K562 (cell line): ENCODE measurements around the gene CPLANE2.

Source experiments
- ARID1B ChIP-seq: fragments of 450-650 bp; IDR thresholded peaks from 2 replicates; pipeline ENCODE4 v1.6.1; 2016; ENCODE audit warnings: antibody characterized with exemption, mild to moderate bottlenecking, inconsistent platforms
- BACH1 ChIP-seq: fragments of 200-800 bp; sonication (Bioruptor generic); IDR thresholded peaks from 2 replicates; pipeline ENCODE4 v1.6.1; 2016; ENCODE audit warnings: missing genetic modification characterization, missing compliant biosample characterization
- CEBPG ChIP-seq, 3 experiments: fragments of 200-800 bp in 1 of 3; sonication (Bioruptor generic) in 1 of 3; sonication (generic) in 1 of 3; formaldehyde crosslinking in 1 of 3; IDR thresholded peaks in 2 of 3; conservative IDR thresholded peaks in 1 of 3; 2 replicates each; pipeline versions ENCODE4 v1.6.1 to v1.8.0; 2016 to 2022; ENCODE audit warnings: missing compliant biosample characterization in 2 of 3, missing genetic modification characterization in 2 of 3, mild to moderate bottlenecking in 1 of 3, missing genetic modification reagents in 1 of 3
- CREB1 ChIP-seq, 2 experiments: sonication (generic) in 1 of 2; formaldehyde crosslinking in 1 of 2; IDR thresholded peaks; 2 replicates each; pipeline versions ENCODE4 v1.6.1 to v1.8.0; 2012 to 2022; ENCODE audit warnings: inconsistent platforms in 1 of 2, mild to moderate bottlenecking in 1 of 2, missing genetic modification reagents in 1 of 2, moderate library complexity in 1 of 2
- CTCF ChIP-seq, 3 experiments: IDR thresholded peaks in 2 of 3; conservative IDR thresholded peaks in 1 of 3; 2 replicates each; pipeline ENCODE4 v1.5.1; 2011 to 2012; ENCODE audit warnings: low read length in 3 of 3, mild to moderate bottlenecking in 3 of 3, control low read depth in 2 of 3, improper control_type of control experiment in 1 of 3, inconsistent platforms in 1 of 3, low read depth in 1 of 3, mixed read lengths in 1 of 3, moderate library complexity in 1 of 3; ENCODE audit not compliant: insufficient read depth in 2 of 3
- EHMT2 ChIP-seq: fragments of 450-650 bp; IDR thresholded peaks from 2 replicates; pipeline ENCODE4 v1.6.1; 2018; ENCODE audit warnings: antibody characterized with exemption
- ELK1 ChIP-seq: sonication (generic); formaldehyde crosslinking; IDR thresholded peaks from 2 replicates; pipeline ENCODE4 v1.8.1; 2022; ENCODE audit warnings: missing genetic modification reagents
- MNT ChIP-seq, 2 experiments: fragments of 450-650 bp; conservative IDR thresholded peaks; 2 replicates each; pipeline ENCODE4 v1.6.1; 2017; ENCODE audit warnings: mild to moderate bottlenecking in 2 of 2, moderate library complexity in 2 of 2
- NRF1 ChIP-seq, 2 experiments: fragments of 450-650 bp; IDR thresholded peaks in 1 of 2; conservative IDR thresholded peaks in 1 of 2; 2 replicates each; pipeline ENCODE4 v1.6.1; 2014; ENCODE audit warnings: mild to moderate bottlenecking in 2 of 2
- SRF ChIP-seq, 2 experiments: fragments of 250-450, 450-650 bp in 1 of 2; sonication (Bioruptor Pico) in 1 of 2; sonication (generic) in 1 of 2; formaldehyde crosslinking; IDR thresholded peaks; 2 replicates each; pipeline versions ENCODE4 v1.5.0 to v1.5.1; 2020 to 2022; ENCODE audit warnings: mild to moderate bottlenecking in 1 of 2, missing genetic modification reagents in 1 of 2
- ZBTB26 ChIP-seq: fragments of 450-650 bp; formaldehyde crosslinking; IDR thresholded peaks from 2 replicates; pipeline ENCODE4 v1.4.0; 2022; ENCODE audit warnings: missing genetic modification characterization

- TF ChIP-seq CREB1 (IDR thresholded peaks at IDR 0.05) (no peak), CREB1 (CRISPR knock-in tag; IDR thresholded peaks at IDR 0.05) (no peak), SRF (CRISPR knock-in tag; IDR thresholded peaks at IDR 0.05) (no peak), ELK1 (CRISPR knock-in tag) (no peak), NRF1 (conservative IDR thresholded peaks at IDR 0.05 in 1 of 2, IDR thresholded peaks at IDR 0.05 in 1 of 2) (no peak), EHMT2 (no peak), ZBTB26 (CRISPR knock-in tag) (no peak), MNT (conservative IDR thresholded peaks at IDR 0.05) (no peak), CEBPG (CRISPR knock-in tag; IDR thresholded peaks at IDR 0.05) (no peak), CEBPG (tag; conservative IDR thresholded peaks at IDR 0.05 in 1 of 2, IDR thresholded peaks at IDR 0.05 in 1 of 2) (no peak), ARID1B (no peak), BACH1 (tag) (no peak), CTCF (IDR thresholded peaks at IDR 0.05 in 2 of 3, conservative IDR thresholded peaks at IDR 0.05 in 1 of 3; ENCODE audit: insufficient read depth in 2 of 3, low read depth in 1 of 3, low read length in 3 of 3) (no peak)
Observed at GRCh38 chr1:16226129-16226489, 10.9 kb downstream of the CPLANE2 start.
